PC-9 (cell line): ENCODE data around the gene SEMA7A. TPM values are rescaled to one million over a fixed set of nuclear protein-coding genes. Genes with fewer than 3 reads are reported as not detected.
A peak's percentile ranks its signal among the peaks of the same experiment; 100 is the strongest.

Experiments
- BruUV-seq: library from RNA; stranded (reverse); fragments of 400-500 nt; replicated peaks from 2 replicates; lab custom pipeline; 2021; lab: Mats Ljungman, UMichigan
- CTCF ChIA-PET: fragments of 300-600 bp; sonication (Branson Sonifier 250); formaldehyde crosslinking; loops from one replicate; lab custom pipeline; 2022; ENCODE audit warnings: antibody characterized with exemption; lab: Charles Lee
- POLR2A ChIA-PET: fragments of 300-600 bp; sonication (Branson Sonifier 250); formaldehyde crosslinking; loops from one replicate; lab custom pipeline; 2022; ENCODE audit warnings: antibody characterized with exemption; ENCODE audit not compliant: unreplicated experiment; lab: Charles Lee
- DNase-seq, 2 experiments: peaks; one replicate each; pipeline versions ENCODE4 v3.0.0 to v3.0.0-alpha.2; 2015 to 2022; ENCODE audit warnings: mixed read lengths in 1 of 2
- H2AFZ ChIP-seq: fragments of 200-600 bp; sonication (generic); 2 replicates; pipeline ENCODE4 v1.8.1; 2017; ENCODE audit warnings: antibody characterized with exemption
- H3F3A ChIP-seq: fragments of 200-600 bp; sonication (generic); 2 replicates; pipeline ENCODE4 v1.8.1; 2017; ENCODE audit warnings: antibody characterized with exemption, mild to moderate bottlenecking, low read depth; ENCODE audit not compliant: insufficient read depth
- H3K27ac ChIP-seq: fragments of 200-600 bp; sonication (generic); 2 replicates; pipeline ENCODE4 v1.6.1; 2016; ENCODE audit warnings: mixed run types
- H3K27me3 ChIP-seq: fragments of 200-600 bp; sonication (generic); 2 replicates; pipeline ENCODE4 v1.6.1; 2016; ENCODE audit warnings: low read depth, mixed run types; ENCODE audit not compliant: insufficient read depth
- H3K36me3 ChIP-seq: fragments of 200-600 bp; sonication (generic); 2 replicates; pipeline ENCODE4 v1.6.1; 2016; ENCODE audit warnings: low read depth, mixed run types
- H3K4me1 ChIP-seq: fragments of 200-600 bp; sonication (generic); replicated peaks from 2 replicates; pipeline ENCODE4 v1.6.1; 2016; ENCODE audit warnings: mixed run types; ENCODE audit not compliant: insufficient read depth
- H3K4me2 ChIP-seq: fragments of 200-600 bp; sonication (generic); 2 replicates; pipeline ENCODE4 v1.6.1; 2017; ENCODE audit warnings: mixed run types
- H3K4me3 ChIP-seq: fragments of 200-600 bp; sonication (generic); 2 replicates; pipeline ENCODE4 v1.6.1; 2016; ENCODE audit warnings: mixed run types
- H3K79me2 ChIP-seq: fragments of 200-600 bp; sonication (generic); 2 replicates; pipeline ENCODE4 v1.6.1; 2017; ENCODE audit warnings: low read depth, mixed run types
- H3K9me2 ChIP-seq: fragments of 200-600 bp; sonication (generic); 2 replicates; pipeline ENCODE4 v1.8.1; 2017; ENCODE audit warnings: mild to moderate bottlenecking; ENCODE audit not compliant: insufficient read depth
- H3K9me3 ChIP-seq: fragments of 200-600 bp; sonication (generic); 2 replicates; pipeline ENCODE4 v1.8.1; 2016; ENCODE audit warnings: low read depth; ENCODE audit not compliant: insufficient read depth
- H4K20me1 ChIP-seq: fragments of 200-600 bp; sonication (generic); 2 replicates; pipeline ENCODE4 v1.8.1; 2017; ENCODE audit not compliant: insufficient read depth
- CTCF ChIP-seq: fragments of 200-600 bp; sonication (generic); conservative IDR thresholded peaks from 2 replicates; pipeline ENCODE4 v1.6.1; 2017; ENCODE audit warnings: mixed run types, antibody characterized with exemption, mild to moderate bottlenecking, moderate library complexity
- EZH2 ChIP-seq: fragments of 200-600 bp; sonication (generic); IDR thresholded peaks from 2 replicates; pipeline ENCODE4 v1.8.0; 2017; ENCODE audit warnings: antibody characterized with exemption, low read depth
- intact Hi-C: fragments of 100-400 bp; cut with micrococcal nuclease; formaldehyde crosslinking; loops from one replicate; pipeline ENCODE4 v1.10.0; 2022; ENCODE audit not compliant: unreplicated experiment
- total RNA-seq: library from RNA; stranded (reverse); gene quantifications from 2 replicates; pipeline ENCODE4 v1.2.3, GENCODE V29; 2021

The SEMA7A gene
- total RNA-seq, 1 experiment from 2014 or later: 8.3 TPM

GRCh38 chr15:74397239-74398068 lies 36.3 kb downstream of the SEMA7A start:
- Histone ChIP-seq H3K79me2 (0 out of 2 replicates have a peak, but pooled peaks cover 4% of the 10 kb centered on the region), H2AFZ (no peak overlapping the region), H4K20me1 (no peaks in the 10 kb centered on the region), H3K9me3 (no peaks in the 10 kb centered on the region), H3K4me2 (peak overlapping the region; percentile 76), H3K4me1 (peaks cover 74% of the 10 kb centered on the region), H3K27me3 (no peaks in the 10 kb centered on the region), H3K36me3 (no peaks in the 10 kb centered on the region), H3K27ac (peak overlapping the region; percentile 98), H3F3A (peaks cover 20% of the 10 kb centered on the region; the same call in 1 of the 2 replicates), H3K4me3 (0 out of 2 replicates have a peak overlapping the region, but pooled peaks have one; percentile 22), H3K9me2 (no peaks in the 10 kb centered on the region)
- no peak for TF ChIP-seq CTCF
- TF ChIP-seq EZH2: no peak
- BruUV-seq: TSS peak; percentile 86
- peak in 1 of 2 experiments; percentile 51 for DNase-seq
- CTCF ChIA-PET: interaction anchor here (0.6 to 1.0 kb wide), 3 partner anchors 12 to 22 kb away, joined by 3 to 4 read pairs (median 3); no protein-coding TSS in a partner anchor
- POLR2A ChIA-PET: interaction anchor here (0.6 to 1.4 kb wide), 7 partner anchors 9 to 1264 kb away, joined by 3 to 13 read pairs (median 8); partner anchors contain the start of gene SEMA7A
- intact Hi-C loops: loop anchor here (1.0 to 2.0 kb wide), 3 partner anchors 9 to 23 kb away; no protein-coding TSS in a partner anchor

GRCh38 chr15:74396445-74397238 lies 37.1 kb downstream of the SEMA7A start:
- no peak for TF ChIP-seq EZH2
- no peak for TF ChIP-seq CTCF
- Histone ChIP-seq H3K4me3 (no peak overlapping the region), H3K27ac (peak overlapping the region; percentile 98), H3F3A (peaks cover 20% of the 10 kb centered on the region; the same call in 1 of the 2 replicates), H4K20me1 (no peaks in the 10 kb centered on the region), H3K4me2 (peak overlapping the region; percentile 76), H3K9me2 (no peaks in the 10 kb centered on the region), H3K9me3 (no peaks in the 10 kb centered on the region), H3K36me3 (no peaks in the 10 kb centered on the region), H2AFZ (no peak overlapping the region), H3K79me2 (0 out of 2 replicates have a peak, but pooled peaks cover 4% of the 10 kb centered on the region), H3K4me1 (peaks cover 72% of the 10 kb centered on the region), H3K27me3 (no peaks in the 10 kb centered on the region)
- intact Hi-C loops: loop anchor here (1.0 to 2.0 kb wide), 3 partner anchors 8 to 24 kb away; no protein-coding TSS in a partner anchor
- ChIA-PET POLR2A (interaction anchor here (0.6 to 1.4 kb wide), 7 partner anchors 8 to 1264 kb away, joined by 3 to 13 read pairs (median 8); partner anchors contain the start of gene SEMA7A), CTCF (interaction anchor here (1.0 kb wide), 2 partner anchors 12 to 23 kb away, joined by 3 to 4 read pairs; no protein-coding TSS in a partner anchor)
- BruUV-seq: TSS peak; percentile 67
- peak; percentile 84 to 95 for DNase-seq

GRCh38 chr15:74396146-74396438 lies 37.7 kb downstream of the SEMA7A start:
- Histone ChIP-seq H3K4me1 (peaks cover 72% of the 10 kb centered on the region), H3K9me3 (no peaks in the 10 kb centered on the region), H3K9me2 (no peaks in the 10 kb centered on the region), H3K4me2 (peak overlapping the region; percentile 76), H3K27ac (peak overlapping the region; percentile 98), H2AFZ (no peak overlapping the region), H3F3A (peaks cover 19% of the 10 kb centered on the region; the same call in 1 of the 2 replicates), H3K79me2 (0 out of 2 replicates have a peak, but pooled peaks cover 4% of the 10 kb centered on the region), H3K27me3 (no peaks in the 10 kb centered on the region), H3K4me3 (no peak overlapping the region), H4K20me1 (no peaks in the 10 kb centered on the region), H3K36me3 (no peaks in the 10 kb centered on the region)
- intact Hi-C loops: loop anchor here (2.0 kb wide), 1 partner anchor 13 kb away; no protein-coding TSS in a partner anchor
- ChIA-PET POLR2A (interaction anchor here (0.7 to 1.4 kb wide), 3 partner anchors 8 to 26 kb away, joined by 3 to 9 read pairs (median 5); no protein-coding TSS in a partner anchor), CTCF (no interaction called here)
- BruUV-seq: no TSS peak
- no peak for DNase-seq
- no peak for TF ChIP-seq CTCF
- TF ChIP-seq EZH2: no peak
